ENCODE measurements around the gene FAM83C. TPM values are rescaled to one million over a fixed set of nuclear protein-coding genes. Genes with fewer than 3 reads are reported as not detected.

Gene FAM83C
- polyA plus RNA-seq, 1 of the 3 experiments (the other 2 are of a cell fraction), result not detected

DNA sequence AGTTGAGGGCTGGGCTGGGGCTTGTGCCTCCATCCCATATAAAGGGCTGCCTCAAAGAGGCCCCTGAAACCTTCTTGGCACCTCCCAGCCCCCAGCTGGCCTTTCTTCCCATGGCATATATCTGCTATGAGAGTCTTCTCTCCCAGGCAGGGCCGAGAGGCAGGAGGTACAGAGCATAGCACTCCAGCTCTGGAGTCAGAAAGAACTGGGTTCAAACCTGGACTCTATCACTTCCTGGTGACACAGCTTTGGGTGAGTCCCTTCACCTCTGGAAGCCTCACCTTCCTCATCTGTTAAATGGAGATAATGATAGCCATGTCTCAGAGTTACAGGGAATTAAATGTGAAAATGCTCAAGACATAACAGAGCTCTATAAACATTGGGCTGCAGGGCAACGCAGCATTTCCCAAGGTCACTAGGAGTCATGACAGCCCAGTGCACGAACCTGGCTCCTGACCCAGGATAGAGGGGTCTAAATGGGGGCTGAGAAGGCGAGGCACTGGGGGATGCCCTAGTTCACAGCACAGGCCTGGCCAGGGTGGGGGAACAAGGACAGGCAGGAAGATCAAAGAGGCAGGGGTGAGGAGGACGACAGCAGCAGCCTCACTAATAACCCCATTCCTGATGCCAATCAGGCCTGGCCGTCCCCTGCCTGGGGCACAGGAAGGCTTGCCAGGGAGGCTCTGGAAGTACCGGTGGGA, 1.9 kb downstream of the FAM83C start:
- H3K79me2 ChIP-seq (ENCODE audit: insufficient read depth), result no peaks in the 10 kb centered on the region
- H3K4me2 ChIP-seq, result no peak overlapping the region
- no peaks in the 10 kb centered on the region for H3F3A ChIP-seq (replicated peaks; ENCODE audit: insufficient read depth)
- TF ChIP-seq MXI1 (IDR thresholded peaks at IDR 0.05; ENCODE audit: low read depth, low read length), result no peak
- no peak for TF ChIP-seq EZH2phosphoT487 (IDR thresholded peaks at IDR 0.05; ENCODE audit: borderline replicate concordance, low read depth)
- TF ChIP-seq GATA2 (CRISPR knock-in tag; IDR thresholded peaks at IDR 0.05), result peak; percentile 79
- TF ChIP-seq CHD2 (IDR thresholded peaks at IDR 0.05; ENCODE audit: low read length, partially characterized antibody), result peak; percentile 10
- TF ChIP-seq GABPA (IDR thresholded peaks at IDR 0.05; ENCODE audit: low read depth), result no peak
- peak; percentile 34; the same call in 1 of the 2 replicates for TF ChIP-seq FOXJ3 (CRISPR knock-in tag; IDR thresholded peaks at IDR 0.05)
- no peak for TF ChIP-seq FOXM1 (IDR thresholded peaks at IDR 0.05; ENCODE audit: low read depth)
- peak in 1 of 2 experiments; percentile 31; a peak in 1 of 4 replicates for TF ChIP-seq EP300 (IDR thresholded peaks at IDR 0.05; ENCODE audit: borderline replicate concordance in 1 of 2, low read depth in 1 of 2, low read length in 1 of 2)
- TF ChIP-seq RCOR1 (IDR thresholded peaks at IDR 0.05; ENCODE audit: low read length), result peak; percentile 58
- H3K9me2 ChIP-seq, result no peaks in the 10 kb centered on the region
- no peaks in the 10 kb centered on the region for H3K27me3 ChIP-seq (ENCODE audit: insufficient read depth)
- no peak overlapping the region for H2AFZ ChIP-seq (ENCODE audit: low read depth)
- H3K36me3 ChIP-seq (replicated peaks in 1 of 2; ENCODE audit: control insufficient read depth in 1 of 2, insufficient read depth in 2 of 2, low read length in 1 of 2), result no peaks in the 10 kb centered on the region
- no peak overlapping the region for H3K4me3 ChIP-seq (ENCODE audit: low read depth in 2 of 2, low read length in 1 of 2)
- ChIA-PET POLR2A (interaction anchor here (1.4 kb wide), 1 partner anchor 165 kb away, joined by 4 read pairs; the partner anchor contains the start of gene CEP250), CTCF (interaction anchor here (0.7 to 3.3 kb wide), 4 partner anchors 12 to 33 kb away, joined by 3 to 28 read pairs (median 4); no protein-coding TSS in a partner anchor)
- peak overlapping the region in 1 of 2 experiments; percentile 83; a peak in 2 of 4 replicates for H3K27ac ChIP-seq (ENCODE audit: low read depth in 2 of 2, low read length in 1 of 2)
- H3K9ac ChIP-seq, result no peak overlapping the region
- peaks cover 0 to 19% of the 10 kb centered on the region in 2 experiments; a peak in 1 of 4 replicates for H3K4me1 ChIP-seq (ENCODE audit: control insufficient read depth in 1 of 2, insufficient read depth in 2 of 2, low read depth in 1 of 2, low read length in 1 of 2)
- H3K9me3 ChIP-seq, result no peaks in the 10 kb centered on the region
- DNase-seq, result peak; percentile 91
- WGBS (ENCODE audit: low lambda C conversion rate), result 49% methylated on average over 4 of the region's 7 CpGs
- no peaks in the 10 kb centered on the region for H4K20me1 ChIP-seq (ENCODE audit: insufficient read depth)

DNA sequence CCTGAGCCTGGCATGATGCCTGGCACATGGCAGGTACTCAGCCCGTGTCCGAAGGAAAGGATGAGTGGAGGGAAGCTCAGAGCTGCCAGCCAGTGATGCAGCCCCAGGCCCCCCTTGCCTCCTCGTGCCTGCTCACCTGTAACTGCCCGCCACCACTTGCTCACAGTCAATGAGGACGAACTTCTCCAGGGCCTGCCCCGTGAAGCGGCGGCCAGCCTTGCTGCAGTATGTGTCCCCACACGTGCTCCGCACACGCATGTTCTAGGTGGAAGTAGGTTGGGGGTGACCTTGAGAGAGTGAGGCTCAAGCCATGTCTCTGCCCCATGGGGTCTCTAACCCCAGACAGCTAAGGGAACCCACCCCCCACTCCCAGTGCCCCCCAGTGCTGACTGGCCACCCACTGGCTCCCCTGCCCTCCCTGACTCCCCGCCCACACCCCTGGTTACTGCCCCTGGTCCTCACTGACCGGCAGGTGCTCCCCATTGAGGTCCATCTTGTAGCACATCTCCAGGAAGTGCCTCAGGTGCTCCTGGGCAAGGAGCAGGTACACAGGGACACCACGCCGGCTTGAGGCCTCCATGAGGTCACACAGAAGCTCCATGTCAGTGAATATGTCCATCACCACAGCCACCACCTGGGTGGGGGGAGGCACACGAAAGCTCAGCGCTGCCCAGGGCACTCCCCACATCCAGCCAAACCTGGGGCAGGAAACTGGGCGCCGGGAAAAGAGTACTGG, 3.7 kb downstream of the FAM83C start:
- DNase-seq, result no peak
- 82% methylated on average over 12 of the region's 19 CpGs for WGBS (ENCODE audit: low lambda C conversion rate)
- peaks cover 10% of the 10 kb centered on the region for H3K79me2 ChIP-seq (ENCODE audit: insufficient read depth)
- no peaks in the 10 kb centered on the region for H3K36me3 ChIP-seq (replicated peaks in 1 of 2; ENCODE audit: control insufficient read depth in 1 of 2, insufficient read depth in 2 of 2, low read length in 1 of 2)
- no peaks in the 10 kb centered on the region for H3K9me3 ChIP-seq
- no peak overlapping the region for H3K9ac ChIP-seq
- H3K27ac ChIP-seq (ENCODE audit: low read depth in 2 of 2, low read length in 1 of 2), result no peak overlapping the region
- ChIA-PET POLR2A (interaction anchor here (1.1 kb wide), 1 partner anchor 11 kb away, joined by 3 read pairs; the partner anchor contains the start of gene MMP24OS), CTCF (interaction anchor here (1.1 to 3.3 kb wide), 2 partner anchors 16 to 192 kb away, joined by 3 to 28 read pairs; no protein-coding TSS in a partner anchor)
- H3K4me2 ChIP-seq, result no peak overlapping the region
- H3K4me1 ChIP-seq (ENCODE audit: control insufficient read depth in 1 of 2, insufficient read depth in 2 of 2, low read depth in 1 of 2, low read length in 1 of 2), result peaks cover 0 to 23% of the 10 kb centered on the region in 2 experiments; a peak in 3 of 4 replicates
- no peak overlapping the region for H2AFZ ChIP-seq (ENCODE audit: low read depth)
- H3F3A ChIP-seq (replicated peaks; ENCODE audit: insufficient read depth), result no peaks in the 10 kb centered on the region
- H4K20me1 ChIP-seq (ENCODE audit: insufficient read depth), result no peaks in the 10 kb centered on the region
- no peaks in the 10 kb centered on the region for H3K27me3 ChIP-seq (ENCODE audit: insufficient read depth)
- no peak overlapping the region for H3K4me3 ChIP-seq (ENCODE audit: low read depth in 2 of 2, low read length in 1 of 2)
- no peaks in the 10 kb centered on the region for H3K9me2 ChIP-seq
- TF ChIP-seq, protein P1, sequence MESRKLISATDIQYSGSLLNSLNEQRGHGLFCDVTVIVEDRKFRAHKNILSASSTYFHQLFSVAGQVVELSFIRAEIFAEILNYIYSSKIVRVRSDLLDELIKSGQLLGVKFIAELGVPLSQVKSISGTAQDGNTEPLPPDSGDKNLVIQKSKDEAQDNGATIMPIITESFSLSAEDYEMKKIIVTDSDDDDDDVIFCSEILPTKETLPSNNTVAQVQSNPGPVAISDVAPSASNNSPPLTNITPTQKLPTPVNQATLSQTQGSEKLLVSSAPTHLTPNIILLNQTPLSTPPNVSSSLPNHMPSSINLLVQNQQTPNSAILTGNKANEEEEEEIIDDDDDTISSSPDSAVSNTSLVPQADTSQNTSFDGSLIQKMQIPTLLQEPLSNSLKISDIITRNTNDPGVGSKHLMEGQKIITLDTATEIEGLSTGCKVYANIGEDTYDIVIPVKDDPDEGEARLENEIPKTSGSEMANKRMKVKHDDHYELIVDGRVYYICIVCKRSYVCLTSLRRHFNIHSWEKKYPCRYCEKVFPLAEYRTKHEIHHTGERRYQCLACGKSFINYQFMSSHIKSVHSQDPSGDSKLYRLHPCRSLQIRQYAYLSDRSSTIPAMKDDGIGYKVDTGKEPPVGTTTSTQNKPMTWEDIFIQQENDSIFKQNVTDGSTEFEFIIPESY (IDR thresholded peaks at IDR 0.05; ENCODE audit: borderline replicate concordance, low read depth), result no peak
- TF ChIP-seq GATA2 (CRISPR knock-in tag; IDR thresholded peaks at IDR 0.05) (no peak), SMC3 (IDR thresholded peaks at IDR 0.05; ENCODE audit: low read depth, low read length) (no peak), MEF2A (IDR thresholded peaks at IDR 0.05; ENCODE audit: borderline replicate concordance, low read depth) (no peak), GABPA (IDR thresholded peaks at IDR 0.05; ENCODE audit: low read depth) (no peak), NFIC (IDR thresholded peaks at IDR 0.05; ENCODE audit: borderline replicate concordance) (no peak), CHD2 (IDR thresholded peaks at IDR 0.05; ENCODE audit: low read length, partially characterized antibody) (no peak), POLR2AphosphoS5 (IDR thresholded peaks at IDR 0.05; ENCODE audit: low read depth, low read length) (no peak), JUND (IDR thresholded peaks at IDR 0.05) (no peak)
- TF ChIP-seq, protein P2, sequence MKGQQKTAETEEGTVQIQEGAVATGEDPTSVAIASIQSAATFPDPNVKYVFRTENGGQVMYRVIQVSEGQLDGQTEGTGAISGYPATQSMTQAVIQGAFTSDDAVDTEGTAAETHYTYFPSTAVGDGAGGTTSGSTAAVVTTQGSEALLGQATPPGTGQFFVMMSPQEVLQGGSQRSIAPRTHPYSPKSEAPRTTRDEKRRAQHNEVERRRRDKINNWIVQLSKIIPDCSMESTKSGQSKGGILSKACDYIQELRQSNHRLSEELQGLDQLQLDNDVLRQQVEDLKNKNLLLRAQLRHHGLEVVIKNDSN (IDR thresholded peaks at IDR 0.05; ENCODE audit: borderline replicate concordance, low read depth), result no peak
- TF ChIP-seq, protein P3, sequence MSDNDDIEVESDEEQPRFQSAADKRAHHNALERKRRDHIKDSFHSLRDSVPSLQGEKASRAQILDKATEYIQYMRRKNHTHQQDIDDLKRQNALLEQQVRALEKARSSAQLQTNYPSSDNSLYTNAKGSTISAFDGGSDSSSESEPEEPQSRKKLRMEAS (IDR thresholded peaks at IDR 0.05; ENCODE audit: low read depth), result no peak
- TF ChIP-seq, protein P4, sequence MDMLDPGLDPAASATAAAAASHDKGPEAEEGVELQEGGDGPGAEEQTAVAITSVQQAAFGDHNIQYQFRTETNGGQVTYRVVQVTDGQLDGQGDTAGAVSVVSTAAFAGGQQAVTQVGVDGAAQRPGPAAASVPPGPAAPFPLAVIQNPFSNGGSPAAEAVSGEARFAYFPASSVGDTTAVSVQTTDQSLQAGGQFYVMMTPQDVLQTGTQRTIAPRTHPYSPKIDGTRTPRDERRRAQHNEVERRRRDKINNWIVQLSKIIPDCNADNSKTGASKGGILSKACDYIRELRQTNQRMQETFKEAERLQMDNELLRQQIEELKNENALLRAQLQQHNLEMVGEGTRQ (IDR thresholded peaks at IDR 0.05; ENCODE audit: borderline replicate concordance, low read depth, low read length), result no peak

Data from SK-N-SH (cell line).